HL-60/S4 (cell line): Measurements from ENCODE around the gene SH2D3C.

ENCODE experiments used
- in situ Hi-C: fragments of 300-500 bp; cut with MboI; formaldehyde crosslinking; loops from 2 replicates; pipeline ENCODE4 v1.14.3; 2022; ENCODE audit warnings: low sequenced_read_pairs

SH2D3C gene

GRCh38 chr9:127809002-127809539, 30.6 kb upstream of the SH2D3C start:
- in situ Hi-C loops: no loop called here

GRCh38 chr9:127808347-127809001, 30.0 kb upstream of the SH2D3C start:
- in situ Hi-C loops: no loop called here

DNA sequence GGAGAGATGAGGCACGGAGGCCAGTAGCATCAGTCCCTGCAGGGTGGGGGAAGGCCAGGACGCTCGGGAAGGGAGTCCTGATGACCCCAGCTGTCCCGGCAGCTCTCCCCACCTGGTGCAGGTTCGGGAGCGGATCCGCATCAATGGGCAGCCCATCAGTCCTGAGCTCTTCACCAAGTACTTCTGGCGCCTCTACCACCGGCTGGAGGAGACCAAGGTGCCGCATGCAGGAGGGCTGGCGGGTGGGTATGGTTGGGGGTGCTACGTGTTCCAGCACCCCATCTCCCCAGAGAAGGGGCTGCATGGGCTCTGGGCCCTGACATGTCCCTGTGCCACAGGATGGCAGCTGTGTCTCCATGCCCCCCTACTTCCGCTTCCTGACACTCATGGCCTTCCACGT, 28.4 kb upstream of the SH2D3C start:
- in situ Hi-C loops: no loop called here

GRCh38 chr9:127805620-127806019, 27.2 kb upstream of the SH2D3C start:
- in situ Hi-C loops: no loop called here

GRCh38 chr9:127803507-127804352, 25.3 kb upstream of the SH2D3C start:
- in situ Hi-C loops: no loop called here

- in situ Hi-C loops: no loop called here
These were observed 24.3 kb upstream of the SH2D3C start, which contains the start of gene FPGS for GRCh38 chr9:127802576-127803443. Gene FPGS, plus strand, starts transcription at chr9:127802882. Its CDS starts 43 bp downstream, at chr9:127802925.

GRCh38 chr9:127801955-127802575, 23.6 kb upstream of the SH2D3C start:
- in situ Hi-C loops: no loop called here

- in situ Hi-C loops: no loop called here
These were observed 18.4 kb upstream of the SH2D3C start for GRCh38 chr9:127796852-127797370.

GRCh38 chr9:127796225-127796813, 17.9 kb upstream of the SH2D3C start:
- in situ Hi-C loops: no loop called here

GRCh38 chr9:127794001-127794791, 15.7 kb upstream of the SH2D3C start:
- in situ Hi-C loops: no loop called here

- in situ Hi-C loops: no loop called here
These were observed 14.7 kb upstream of the SH2D3C start for GRCh38 chr9:127793093-127793708.

- in situ Hi-C loops: no loop called here
These were observed 14.1 kb upstream of the SH2D3C start for GRCh38 chr9:127792417-127793031.

DNA sequence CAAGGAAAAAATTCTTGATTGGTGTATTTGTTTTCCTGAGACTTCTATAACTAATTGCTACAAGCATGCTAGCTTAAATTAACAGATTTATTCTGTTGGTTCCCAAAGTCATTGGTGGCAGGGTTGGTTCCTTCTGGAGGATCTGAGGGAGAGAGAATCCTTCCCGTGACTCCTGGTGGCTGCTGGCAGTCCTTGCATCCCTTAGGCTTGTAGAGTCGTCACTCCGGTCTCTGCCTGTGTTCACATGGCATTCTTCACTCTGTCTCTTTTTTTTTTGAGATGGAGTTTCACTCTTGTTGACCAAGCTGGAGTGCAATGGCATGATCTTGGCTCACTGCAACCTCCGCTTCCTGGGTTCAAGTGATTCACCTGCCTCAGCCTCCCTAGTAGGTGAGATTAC, 12.6 kb upstream of the SH2D3C start:
- in situ Hi-C loops: no loop called here

- in situ Hi-C loops: no loop called here
These were observed 11.8 kb upstream of the SH2D3C start for GRCh38 chr9:127790094-127790855.

DNA sequence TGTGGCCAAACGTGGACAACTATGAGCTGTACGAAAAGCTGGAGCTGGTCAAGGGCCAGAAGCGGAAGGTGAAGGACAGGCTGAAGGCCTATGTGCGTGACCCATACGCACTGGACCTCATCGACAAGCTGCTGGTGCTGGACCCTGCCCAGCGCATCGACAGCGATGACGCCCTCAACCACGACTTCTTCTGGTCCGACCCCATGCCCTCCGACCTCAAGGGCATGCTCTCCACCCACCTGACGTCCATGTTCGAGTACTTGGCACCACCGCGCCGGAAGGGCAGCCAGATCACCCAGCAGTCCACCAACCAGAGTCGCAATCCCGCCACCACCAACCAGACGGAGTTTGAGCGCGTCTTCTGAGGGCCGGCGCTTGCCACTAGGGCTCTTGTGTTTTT, 10.7 kb upstream of the SH2D3C start:
- in situ Hi-C loops: no loop called here

DNA sequence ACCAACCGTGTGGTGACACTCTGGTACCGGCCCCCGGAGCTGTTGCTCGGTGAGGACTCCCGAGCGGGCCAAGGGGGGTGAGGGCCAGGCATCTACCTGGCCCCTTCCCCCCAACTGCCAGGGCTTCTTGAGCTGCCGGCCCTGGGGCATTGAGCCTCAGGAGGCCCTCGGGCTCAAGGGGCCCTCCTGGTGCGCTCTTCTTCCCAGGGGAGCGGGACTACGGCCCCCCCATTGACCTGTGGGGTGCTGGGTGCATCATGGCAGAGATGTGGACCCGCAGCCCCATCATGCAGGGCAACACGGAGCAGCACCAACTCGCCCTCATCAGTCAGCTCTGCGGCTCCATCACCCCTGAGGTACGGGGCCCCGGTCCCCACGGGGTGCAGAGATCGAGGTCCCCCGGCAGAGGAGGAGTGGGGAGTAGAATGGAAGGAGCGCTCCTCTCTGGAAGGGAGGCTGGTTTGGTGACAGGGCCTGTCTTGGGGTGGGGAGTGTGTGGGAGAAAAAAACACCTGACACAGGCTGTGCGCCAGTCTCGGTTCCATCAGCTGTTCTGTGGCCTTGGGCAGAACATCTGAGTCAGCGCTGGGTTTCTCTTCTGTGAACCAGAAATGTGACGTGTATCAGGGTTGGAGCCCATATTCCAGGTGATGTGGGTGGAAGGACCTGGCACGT, 10.0 kb upstream of the SH2D3C start:
- in situ Hi-C loops: no loop called here

DNA sequence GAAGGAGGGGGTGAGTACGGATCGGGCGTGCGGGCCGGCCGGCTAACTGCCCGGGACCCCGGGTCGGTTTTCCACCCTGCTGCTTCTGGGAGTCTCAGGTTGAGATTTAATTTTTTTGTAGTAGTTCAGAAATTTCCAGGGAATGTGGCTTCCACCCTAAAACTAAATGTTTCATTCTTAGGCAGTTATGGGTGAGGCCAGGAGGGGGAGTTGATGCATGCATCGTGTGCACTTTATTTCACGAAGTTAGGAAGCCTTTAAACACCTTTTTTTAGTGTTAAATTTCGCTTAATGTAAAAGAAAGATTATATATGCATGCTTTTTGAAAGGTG, 8.3 kb upstream of the SH2D3C start:
- in situ Hi-C loops: no loop called here
